Tibial nerve (tissue), 3 donors: ENCODE data around the gene RPL26.

Source experiments
- CTCF ChIP-seq, 5 experiments: fragments of 200-600 bp in 3 of 5; fragments of 450-650 bp in 2 of 5; sonication (generic) in 3 of 5; IDR thresholded peaks; one replicate each; pipeline ENCODE4 v1.5.1; 2016 to 2019; ENCODE audit warnings: antibody characterized with exemption in 5 of 5, mild to moderate bottlenecking in 3 of 5, moderate library complexity in 2 of 5
- POLR2A ChIP-seq, 2 donors: fragments of 450-650 bp; IDR thresholded peaks; one replicate each; pipeline ENCODE4 v1.6.1; 2017; ENCODE audit warnings: antibody characterized with exemption in 2 of 2, mild to moderate bottlenecking in 2 of 2, moderate library complexity in 2 of 2

DNA sequence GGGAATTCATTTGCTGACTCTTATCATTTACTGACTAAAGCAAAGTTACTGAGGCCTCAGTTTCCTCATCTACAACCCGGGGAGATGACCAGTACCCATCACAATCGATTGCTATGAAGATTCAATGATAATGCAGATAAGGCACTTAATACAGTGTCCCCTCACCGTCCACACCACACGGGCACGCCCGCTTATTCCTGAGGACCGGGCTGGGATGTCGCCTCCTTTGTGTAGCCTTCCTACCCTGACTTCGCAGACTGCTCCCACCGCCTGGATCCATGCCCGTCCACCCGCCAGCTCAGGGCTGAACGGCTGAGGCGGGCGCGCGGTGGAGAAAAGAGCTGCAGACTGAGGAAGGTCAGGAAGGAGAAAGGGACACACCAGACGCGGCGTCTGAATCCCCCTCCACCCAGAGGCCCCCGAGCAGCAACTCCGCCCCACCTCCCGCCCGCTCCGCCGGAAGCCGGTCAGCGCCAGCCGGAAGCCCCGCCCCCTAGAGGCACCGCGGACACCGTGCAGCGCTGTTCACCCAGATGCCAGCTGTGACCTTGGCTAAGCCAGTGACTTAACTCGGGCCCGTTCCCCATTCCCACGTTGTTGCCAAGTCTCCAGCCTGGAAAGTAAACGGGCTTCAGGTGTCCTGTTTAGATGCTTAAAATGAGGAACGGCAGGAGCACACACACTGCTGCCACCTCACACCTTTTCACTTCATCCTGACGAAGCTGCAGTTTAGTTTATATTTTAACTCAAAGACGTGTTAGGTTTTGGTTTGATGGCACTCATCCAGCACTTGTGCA is 6.5 kb downstream of the RPL26 start, which contains the start of gene KRABD2:
- peak; percentile 58 to 78 (median 64) for TF ChIP-seq CTCF (IDR thresholded peaks at IDR 0.05)
- peak in 1 of 2 donors; percentile 67 for TF ChIP-seq POLR2A (IDR thresholded peaks at IDR 0.05)
